Calu3 (cell line): ENCODE data around the gene TMEM184B. TPM values are rescaled to one million over a fixed set of nuclear protein-coding genes. Genes with fewer than 3 reads are reported as not detected.

Experiments used
- BruUV-seq: library from RNA; stranded (reverse); fragments of 400-500 nt; replicated peaks from 2 replicates; lab custom pipeline; 2021; lab: Mats Ljungman, UMichigan
- CTCF ChIA-PET: fragments of 300-600 bp; sonication (Branson Sonifier 250); formaldehyde crosslinking; loops from one replicate; lab custom pipeline; 2022; ENCODE audit warnings: antibody characterized with exemption; lab: Charles Lee
- DNase-seq: peaks from one replicate; pipeline ENCODE4 v3.0.0; 2022
- H3K27ac Mint-ChIP-seq: one replicate; pipeline ENCODE4 v1.8.0; 2022; ENCODE audit warnings: mixed read lengths; ENCODE audit not compliant: unreplicated experiment
- H3K27me3 Mint-ChIP-seq: one replicate; pipeline ENCODE4 v1.8.0; 2022; ENCODE audit warnings: mixed read lengths; ENCODE audit not compliant: unreplicated experiment
- H3K36me3 Mint-ChIP-seq: one replicate; pipeline ENCODE4 v1.8.0; 2022; ENCODE audit warnings: mild to moderate bottlenecking, moderate library complexity, mixed read lengths; ENCODE audit not compliant: insufficient read depth, unreplicated experiment
- H3K4me1 Mint-ChIP-seq: one replicate; pipeline ENCODE4 v1.8.0; 2022; ENCODE audit warnings: mild to moderate bottlenecking, low read depth, mixed read lengths; ENCODE audit not compliant: unreplicated experiment
- H3K4me3 Mint-ChIP-seq: one replicate; pipeline ENCODE4 v1.8.0; 2022; ENCODE audit warnings: mild to moderate bottlenecking, low read depth, moderate library complexity, mixed read lengths; ENCODE audit not compliant: unreplicated experiment
- H3K9me3 Mint-ChIP-seq: one replicate; pipeline ENCODE4 v1.8.0; 2022; ENCODE audit warnings: low read depth, mixed read lengths; ENCODE audit not compliant: unreplicated experiment
- intact Hi-C: fragments of 100-400 bp; cut with micrococcal nuclease; formaldehyde crosslinking; loops from one replicate; pipeline ENCODE4 v1.10.0; 2022; ENCODE audit not compliant: unreplicated experiment
- total RNA-seq: library from RNA; stranded (reverse); gene quantifications from 2 replicates; pipeline ENCODE4 v1.2.3, GENCODE V29; 2022
- TF ChIP-seq, protein P1 (sequence below): fragments of 200-600 bp; IDR thresholded peaks from one replicate; pipeline ENCODE4 v1.8.0; 2022; ENCODE audit warnings: antibody characterized with exemption; ENCODE audit not compliant: unreplicated experiment

TMEM184B gene
- total RNA-seq, 1 experiment from 2014 or later, result 114 TPM

DNA sequence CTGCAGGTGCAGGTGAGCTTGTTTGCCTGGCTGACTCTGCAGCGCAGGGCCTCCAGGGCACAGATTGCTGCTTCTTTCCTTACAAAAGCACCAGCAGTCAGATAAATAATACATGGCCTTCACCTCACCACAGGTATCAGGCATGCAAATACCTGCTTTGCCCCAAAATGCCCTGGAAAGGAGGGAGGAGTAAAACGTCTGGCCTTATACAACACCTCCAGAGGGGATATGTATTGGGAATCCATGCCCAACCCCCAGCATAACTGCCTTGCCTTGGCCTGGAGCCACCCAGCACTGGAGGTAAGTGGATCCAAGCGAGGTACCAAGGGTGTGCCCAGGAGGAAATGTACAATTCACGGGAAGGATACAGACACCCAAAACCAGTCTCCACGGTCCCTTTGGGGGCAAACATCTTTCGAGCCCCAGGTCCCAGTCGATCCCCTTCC is 860 bp downstream of the TMEM184B start:
- Mint-ChIP-seq H3K27ac (peak overlapping the region; percentile 47), H3K9me3 (no peaks in the 10 kb centered on the region), H3K4me3 (peak overlapping the region; percentile 94), H3K27me3 (no peaks in the 10 kb centered on the region), H3K36me3 (peaks cover 40% of the 10 kb centered on the region), H3K4me1 (peaks cover 29% of the 10 kb centered on the region)
- intact Hi-C loops, result no loop called here
- CTCF ChIA-PET, result no interaction called here
- peak; percentile 51 for DNase-seq
- TF ChIP-seq, protein P1, sequence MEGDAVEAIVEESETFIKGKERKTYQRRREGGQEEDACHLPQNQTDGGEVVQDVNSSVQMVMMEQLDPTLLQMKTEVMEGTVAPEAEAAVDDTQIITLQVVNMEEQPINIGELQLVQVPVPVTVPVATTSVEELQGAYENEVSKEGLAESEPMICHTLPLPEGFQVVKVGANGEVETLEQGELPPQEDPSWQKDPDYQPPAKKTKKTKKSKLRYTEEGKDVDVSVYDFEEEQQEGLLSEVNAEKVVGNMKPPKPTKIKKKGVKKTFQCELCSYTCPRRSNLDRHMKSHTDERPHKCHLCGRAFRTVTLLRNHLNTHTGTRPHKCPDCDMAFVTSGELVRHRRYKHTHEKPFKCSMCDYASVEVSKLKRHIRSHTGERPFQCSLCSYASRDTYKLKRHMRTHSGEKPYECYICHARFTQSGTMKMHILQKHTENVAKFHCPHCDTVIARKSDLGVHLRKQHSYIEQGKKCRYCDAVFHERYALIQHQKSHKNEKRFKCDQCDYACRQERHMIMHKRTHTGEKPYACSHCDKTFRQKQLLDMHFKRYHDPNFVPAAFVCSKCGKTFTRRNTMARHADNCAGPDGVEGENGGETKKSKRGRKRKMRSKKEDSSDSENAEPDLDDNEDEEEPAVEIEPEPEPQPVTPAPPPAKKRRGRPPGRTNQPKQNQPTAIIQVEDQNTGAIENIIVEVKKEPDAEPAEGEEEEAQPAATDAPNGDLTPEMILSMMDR, result no peak
- no TSS peak for BruUV-seq

DNA sequence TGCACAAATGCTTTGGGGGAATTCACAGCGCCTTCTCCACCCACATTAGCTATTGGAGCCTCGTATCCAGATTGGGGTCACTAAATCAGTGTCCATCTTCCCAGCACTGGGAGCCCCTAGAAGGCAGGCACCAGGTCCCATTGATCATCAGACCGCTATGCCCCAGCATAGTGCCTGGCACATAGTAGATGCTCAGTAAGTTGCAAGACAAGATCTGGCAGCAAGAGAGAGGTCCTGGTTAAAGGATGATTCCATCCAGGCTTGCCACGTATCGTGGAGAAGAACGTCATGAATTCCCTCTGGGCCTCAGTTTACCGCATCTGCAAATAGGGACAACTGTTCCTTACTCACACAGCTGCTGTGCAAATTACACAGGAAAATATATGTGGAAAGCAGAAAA is 1.7 kb downstream of the TMEM184B start:
- intact Hi-C loops, result no loop called here
- Mint-ChIP-seq H3K4me3 (peak overlapping the region; percentile 94), H3K4me1 (peaks cover 29% of the 10 kb centered on the region), H3K36me3 (peaks cover 40% of the 10 kb centered on the region), H3K9me3 (no peaks in the 10 kb centered on the region), H3K27ac (no peak overlapping the region), H3K27me3 (no peaks in the 10 kb centered on the region)
- TSS peak; percentile 45 for BruUV-seq
- no peak for DNase-seq
- CTCF ChIA-PET, result no interaction called here
- TF ChIP-seq, protein P1, result no peak

DNA sequence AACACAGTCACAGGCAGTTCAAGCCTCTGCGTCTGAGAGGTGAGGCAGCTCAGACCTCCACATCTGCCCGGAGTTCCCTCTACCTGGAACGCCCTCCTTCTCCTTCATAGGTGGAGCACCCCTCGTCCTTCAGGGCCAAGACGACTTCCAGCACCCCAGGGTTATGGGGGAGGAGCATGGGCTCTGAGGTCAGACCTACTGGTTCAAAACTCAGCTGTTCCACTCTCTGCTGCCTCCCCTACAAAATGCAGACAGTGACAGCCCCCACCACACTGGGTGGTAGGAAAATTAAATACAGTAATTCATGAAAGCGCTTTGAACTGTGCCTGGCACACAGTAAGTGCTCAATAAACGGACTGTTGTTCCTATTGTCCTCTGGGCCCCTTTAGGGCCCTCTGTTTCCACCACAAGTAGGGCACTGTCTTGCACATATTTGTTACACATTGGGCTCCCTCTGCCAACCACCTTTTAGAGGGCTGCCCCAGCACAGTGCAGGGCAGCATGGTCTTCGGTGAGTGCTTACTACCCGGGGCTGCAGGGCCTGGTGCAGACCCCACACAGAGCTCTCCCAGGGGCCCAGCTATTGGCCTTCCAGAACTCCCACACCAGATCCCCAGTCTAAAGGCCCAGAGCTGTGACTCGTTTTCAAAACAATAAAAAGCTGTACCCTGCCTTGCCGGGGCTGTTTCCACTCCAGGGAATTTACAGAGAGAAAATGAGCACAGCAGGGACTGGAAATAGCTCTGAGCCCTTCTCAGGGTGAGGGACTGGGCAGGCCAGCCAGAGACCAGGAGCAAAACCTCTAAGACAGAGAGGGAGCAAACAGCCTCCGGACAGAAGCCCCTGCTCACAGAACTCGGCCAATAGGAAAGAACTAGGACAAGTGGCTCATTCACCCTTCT is 2.5 kb downstream of the TMEM184B start:
- CTCF ChIA-PET, result no interaction called here
- intact Hi-C loops, result no loop called here
- H3K9me3 Mint-ChIP-seq, result no peaks in the 10 kb centered on the region
- no peak for DNase-seq
- no TSS peak for BruUV-seq
- H3K4me1 Mint-ChIP-seq, result peaks cover 29% of the 10 kb centered on the region
- TF ChIP-seq, protein P1, result no peak
- peak overlapping the region; percentile 94 for H3K4me3 Mint-ChIP-seq
- H3K36me3 Mint-ChIP-seq, result peaks cover 41% of the 10 kb centered on the region
- no peaks in the 10 kb centered on the region for H3K27me3 Mint-ChIP-seq
- H3K27ac Mint-ChIP-seq, result peak overlapping the region; percentile 63

DNA sequence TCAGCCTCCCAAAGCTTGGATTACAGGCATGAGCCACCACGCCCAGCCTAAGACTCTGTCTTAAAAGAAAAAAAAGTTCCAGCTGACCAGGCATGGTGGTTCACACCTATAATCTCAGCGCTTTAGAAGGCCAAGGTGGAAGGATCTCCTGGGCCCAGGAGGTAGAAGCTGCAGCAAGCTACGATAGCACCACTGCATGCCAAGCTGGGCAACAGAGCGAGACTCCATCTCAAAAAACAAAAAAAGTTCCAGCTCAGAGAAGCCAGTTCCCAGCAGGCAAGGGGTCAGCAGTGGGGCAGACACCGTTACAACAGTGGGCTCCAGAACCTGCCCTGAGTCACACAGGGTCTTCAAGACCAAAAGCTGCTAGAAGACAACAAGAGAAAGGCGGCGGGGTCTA is 3.3 kb downstream of the TMEM184B start:
- intact Hi-C loops, result no loop called here
- H3K4me1 Mint-ChIP-seq, result peaks cover 36% of the 10 kb centered on the region

More for the DNA sequence above, 3.3 kb downstream of the TMEM184B start:
- TF ChIP-seq, protein P1, result no peak
- peaks cover 45% of the 10 kb centered on the region for H3K36me3 Mint-ChIP-seq
- no TSS peak for BruUV-seq
- H3K27me3 Mint-ChIP-seq, result no peaks in the 10 kb centered on the region
- no peak for DNase-seq
- H3K27ac Mint-ChIP-seq, result no peak overlapping the region
- no peaks in the 10 kb centered on the region for H3K9me3 Mint-ChIP-seq
- H3K4me3 Mint-ChIP-seq, result no peak overlapping the region
- CTCF ChIA-PET, result no interaction called here
